Testis (tissue), 3 donors: ENCODE results near the gene MAGI2. TPM values are rescaled to one million over a fixed set of nuclear protein-coding genes. Genes with fewer than 3 reads are reported as not detected.

Experiments used
- DNase-seq: peaks from one replicate; pipeline ENCODE4 v3.0.0-alpha.2; 2019
- H3K27ac ChIP-seq, 2 donors: fragments of 200-600 bp; sonication (generic); one replicate each; pipeline ENCODE4 v1.5.1; 2019
- H3K27me3 ChIP-seq: fragments of 200-600 bp; sonication (generic); one replicate; pipeline ENCODE4 v1.5.1; 2019
- H3K36me3 ChIP-seq: fragments of 200-600 bp; sonication (generic); one replicate; pipeline ENCODE4 v1.5.1; 2017; ENCODE audit warnings: low read depth; ENCODE audit errors: missing control alignments
- H3K4me1 ChIP-seq: fragments of 200-600 bp; sonication (generic); one replicate; pipeline ENCODE4 v1.5.1; 2019
- H3K4me3 ChIP-seq, 2 donors: fragments of 200-600 bp; sonication (generic); one replicate each; pipeline ENCODE4 v1.5.1; 2017 to 2019
- H3K9me3 ChIP-seq: fragments of 200-600 bp; sonication (generic); one replicate; pipeline ENCODE4 v1.5.1; 2017
- POLR2A ChIP-seq: fragments of 450-650 bp; IDR thresholded peaks from one replicate; pipeline ENCODE4 v1.6.1; 2017; ENCODE audit warnings: antibody characterized with exemption, mild to moderate bottlenecking, moderate library complexity
- WGBS, 2 donors: methylation state at CpG; one replicate each; pipeline ENCODE4 v1.1.5; 2018; 5-methylcytosine and 5-hydroxymethylcytosine counted together
- intact Hi-C: fragments of 100-400 bp; cut with DNase I; formaldehyde crosslinking; loops from one replicate; pipeline ENCODE4 v1.15.1; 2023; ENCODE audit warnings: low total_unique reads
- polyA plus RNA-seq: library from polyadenylated mRNA; stranded (reverse); fragments of 350-450 nt; fragmentation: Illumina TruSeq; extraction: RNeasy Lipid Tissue Mini Kit (QIAGEN cat#74804); gene quantifications from one replicate; pipeline ENCODE4 v1.2.3, GENCODE V29; 2014; ENCODE audit warnings: low read depth, low replicate concordance; ENCODE audit not compliant: insufficient read depth
- total RNA-seq, 2 donors: library from RNA; depleted of rRNA; stranded (reverse); fragments of >200 nt; gene quantifications; one replicate each; pipeline ENCODE4 v1.2.3, GENCODE V29; 2016
- TF ChIP-seq, protein P1 (sequence below), 3 experiments: fragments of 450-650 bp in 2 of 3; fragments of 200-600 bp in 1 of 3; sonication (generic) in 1 of 3; IDR thresholded peaks; one replicate each; pipeline ENCODE4 v1.5.1; 2016 to 2019; ENCODE audit warnings: antibody characterized with exemption in 3 of 3, mild to moderate bottlenecking in 2 of 3, moderate library complexity in 1 of 3

Gene MAGI2
- total and polyA plus RNA-seq, 3 donors from 2014 or later: 11.2 to 13.1 (median 12.4) TPM

DNA sequence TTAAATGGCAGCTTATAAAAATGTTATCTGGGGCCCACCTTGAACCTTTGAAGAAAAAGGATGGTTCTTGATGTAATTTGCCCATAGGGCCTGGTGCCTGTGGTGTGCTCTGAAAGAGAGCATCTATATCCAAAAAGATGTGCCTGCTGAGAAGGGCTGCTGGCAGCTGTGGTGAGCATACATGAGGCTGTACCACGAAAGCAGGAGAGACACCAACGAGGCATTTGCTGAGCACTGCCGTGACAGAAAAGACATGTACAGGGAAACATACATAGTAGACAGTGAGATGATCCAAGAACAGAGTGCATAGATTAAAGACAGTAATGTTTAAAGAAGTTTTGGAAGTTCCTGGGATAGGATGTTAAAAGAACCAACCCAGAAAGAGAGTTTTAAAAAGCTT is 990.4 kb downstream of the MAGI2 start:
- Histone ChIP-seq H3K4me3 (no peak overlapping the region), H3K27me3 (no peaks in the 10 kb centered on the region), H3K9me3 (no peaks in the 10 kb centered on the region), H3K27ac (no peak overlapping the region), H3K36me3 (no peaks in the 10 kb centered on the region), H3K4me1 (no peaks in the 10 kb centered on the region)
- intact Hi-C loops: no loop called here
- no peak for DNase-seq
- 91 to 96% methylated on average over 3 of the region's 3 CpGs for WGBS, 2 donors
- TF ChIP-seq, protein P1, sequence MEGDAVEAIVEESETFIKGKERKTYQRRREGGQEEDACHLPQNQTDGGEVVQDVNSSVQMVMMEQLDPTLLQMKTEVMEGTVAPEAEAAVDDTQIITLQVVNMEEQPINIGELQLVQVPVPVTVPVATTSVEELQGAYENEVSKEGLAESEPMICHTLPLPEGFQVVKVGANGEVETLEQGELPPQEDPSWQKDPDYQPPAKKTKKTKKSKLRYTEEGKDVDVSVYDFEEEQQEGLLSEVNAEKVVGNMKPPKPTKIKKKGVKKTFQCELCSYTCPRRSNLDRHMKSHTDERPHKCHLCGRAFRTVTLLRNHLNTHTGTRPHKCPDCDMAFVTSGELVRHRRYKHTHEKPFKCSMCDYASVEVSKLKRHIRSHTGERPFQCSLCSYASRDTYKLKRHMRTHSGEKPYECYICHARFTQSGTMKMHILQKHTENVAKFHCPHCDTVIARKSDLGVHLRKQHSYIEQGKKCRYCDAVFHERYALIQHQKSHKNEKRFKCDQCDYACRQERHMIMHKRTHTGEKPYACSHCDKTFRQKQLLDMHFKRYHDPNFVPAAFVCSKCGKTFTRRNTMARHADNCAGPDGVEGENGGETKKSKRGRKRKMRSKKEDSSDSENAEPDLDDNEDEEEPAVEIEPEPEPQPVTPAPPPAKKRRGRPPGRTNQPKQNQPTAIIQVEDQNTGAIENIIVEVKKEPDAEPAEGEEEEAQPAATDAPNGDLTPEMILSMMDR (IDR thresholded peaks at IDR 0.05): no peak
- TF ChIP-seq POLR2A: no peak

DNA sequence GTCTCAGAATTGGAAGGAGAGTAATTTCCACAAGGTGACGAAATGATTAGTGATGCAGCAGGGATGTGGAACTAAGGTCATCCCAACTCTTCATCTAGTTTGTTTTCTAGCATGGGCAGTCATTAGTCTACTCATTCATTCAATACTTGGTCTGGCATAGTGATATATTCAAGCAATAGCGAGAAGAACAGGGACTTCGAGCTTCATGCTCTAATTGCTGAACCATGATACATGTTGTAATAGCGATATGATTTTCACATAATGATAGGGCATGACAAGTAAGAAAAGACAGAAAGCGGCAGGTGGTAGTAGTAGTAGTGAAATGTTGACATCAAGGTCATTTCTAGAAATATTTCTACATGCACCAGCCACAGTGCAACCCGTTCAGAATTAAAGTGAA is 1002.8 kb downstream of the MAGI2 start:
- intact Hi-C loops: no loop called here
- H3K4me3 ChIP-seq: no peak overlapping the region
- 54 to 57% methylated on average over 6 of the region's 6 CpGs for WGBS, 2 donors
- no peak overlapping the region for H3K27ac ChIP-seq
- H3K27me3 ChIP-seq: no peaks in the 10 kb centered on the region
- no peak for DNase-seq
- H3K4me1 ChIP-seq: no peaks in the 10 kb centered on the region
- no peaks in the 10 kb centered on the region for H3K9me3 ChIP-seq
- no peaks in the 10 kb centered on the region for H3K36me3 ChIP-seq
- no peak for TF ChIP-seq POLR2A
- TF ChIP-seq, protein P1 (IDR thresholded peaks at IDR 0.05): no peak

DNA sequence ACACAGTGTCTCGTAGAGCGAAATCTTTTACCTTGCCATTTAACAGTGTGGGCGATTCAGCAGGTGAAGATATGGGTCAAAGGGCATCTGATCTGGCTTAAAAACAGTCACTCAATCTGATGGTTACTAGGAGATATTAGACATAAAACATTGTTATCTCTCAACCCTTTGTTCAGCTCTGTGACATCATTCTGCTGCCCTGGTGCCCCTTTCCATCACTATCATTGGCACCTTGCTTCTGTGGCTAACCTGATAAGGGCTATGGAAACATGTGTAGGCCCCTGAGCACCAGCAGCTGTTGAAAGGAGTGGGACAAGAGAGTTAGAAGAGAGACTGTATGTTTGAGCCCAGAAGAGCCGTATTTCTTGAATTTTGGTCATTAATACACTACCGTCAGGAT is 1004.6 kb downstream of the MAGI2 start:
- DNase-seq: no peak
- no peaks in the 10 kb centered on the region for H3K36me3 ChIP-seq
- 90 to 92% methylated on average over 5 of the region's 5 CpGs for WGBS, 2 donors
- H3K27ac ChIP-seq: no peak overlapping the region
- no peak overlapping the region for H3K4me3 ChIP-seq
- H3K4me1 ChIP-seq: no peaks in the 10 kb centered on the region
- TF ChIP-seq POLR2A: no peak
- TF ChIP-seq, protein P1 (IDR thresholded peaks at IDR 0.05): no peak
- H3K9me3 ChIP-seq: no peaks in the 10 kb centered on the region
- intact Hi-C loops: no loop called here
- H3K27me3 ChIP-seq: no peaks in the 10 kb centered on the region

DNA sequence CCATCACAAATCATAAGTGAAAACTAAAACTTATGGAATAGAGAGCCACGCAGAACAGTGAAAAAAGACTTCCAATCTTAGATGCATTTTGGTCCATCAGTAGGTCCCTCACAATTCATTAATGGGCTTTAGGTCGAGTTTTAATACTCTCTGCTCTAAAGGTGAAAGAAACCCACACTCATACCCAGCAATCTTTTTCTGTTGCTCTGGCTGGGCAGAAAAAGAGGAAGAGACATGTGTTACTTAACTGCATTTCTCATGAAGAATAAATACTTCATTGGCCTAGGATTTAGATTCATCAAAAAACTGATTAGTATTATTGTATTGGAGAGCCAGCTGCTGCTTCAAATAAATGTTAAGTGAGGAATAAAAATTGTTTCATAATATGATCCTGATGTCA is 1009.2 kb downstream of the MAGI2 start:
- no peak for DNase-seq
- H3K9me3 ChIP-seq: no peaks in the 10 kb centered on the region
- H3K4me3 ChIP-seq: no peak overlapping the region
- no peak overlapping the region for H3K27ac ChIP-seq
- H3K36me3 ChIP-seq: no peaks in the 10 kb centered on the region
- TF ChIP-seq, protein P1 (IDR thresholded peaks at IDR 0.05): no peak
- TF ChIP-seq POLR2A: no peak
- intact Hi-C loops: no loop called here
- no peaks in the 10 kb centered on the region for H3K27me3 ChIP-seq
- WGBS, 2 donors: 91 to 94% methylated on average over 2 of the region's 2 CpGs
- H3K4me1 ChIP-seq: no peaks in the 10 kb centered on the region

DNA sequence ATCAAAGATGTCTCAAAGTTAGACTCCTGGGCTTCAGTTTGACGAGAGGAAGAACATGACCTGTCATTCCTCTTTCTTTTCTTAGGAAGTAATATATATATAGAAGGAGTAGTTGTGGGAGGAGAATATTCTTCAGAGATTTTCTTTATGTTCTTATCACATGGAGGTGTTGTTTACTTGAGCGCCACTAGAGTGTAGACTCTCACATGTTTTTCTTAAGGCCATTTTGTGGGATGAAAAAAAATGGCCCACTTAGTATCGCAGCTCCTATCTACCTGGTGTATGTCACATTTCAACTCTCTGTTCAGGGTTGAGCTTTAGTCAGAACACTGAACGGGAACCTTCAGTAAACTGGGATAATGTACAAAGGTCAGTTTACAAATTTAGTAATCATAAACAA is 1009.7 kb downstream of the MAGI2 start:
- Histone ChIP-seq H3K36me3 (no peaks in the 10 kb centered on the region), H3K4me3 (no peak overlapping the region), H3K9me3 (no peaks in the 10 kb centered on the region), H3K27me3 (no peaks in the 10 kb centered on the region), H3K27ac (no peak overlapping the region), H3K4me1 (no peaks in the 10 kb centered on the region)
- no peak for DNase-seq
- intact Hi-C loops: no loop called here
- TF ChIP-seq, protein P1 (IDR thresholded peaks at IDR 0.05): no peak
- no peak for TF ChIP-seq POLR2A
- WGBS, 2 donors: 68% methylated on average over 4 of the region's 4 CpGs
